Measurements from ENCODE around the gene CPSF6.

GRCh38 chr12:69239352-69239921 lies at the start of gene CPSF6:
- no peak for TF ChIP-seq CTCF (conservative IDR thresholded peaks at IDR 0.05; ENCODE audit: low read depth, low read length)
- no peak for TF ChIP-seq EZH2 (IDR thresholded peaks at IDR 0.05; ENCODE audit: borderline replicate concordance, low read depth, low read length, poor library complexity, severe bottlenecking)
